Mesothelial cell of epicardium (in vitro differentiated cells): ENCODE results near the gene CD200R1L. TPM values are rescaled to one million over a fixed set of nuclear protein-coding genes. Genes with fewer than 3 reads are reported as not detected.

Source experiments
- DNase-seq, 2 experiments: peaks; one replicate each; pipeline ENCODE4 v3.0.0; 2021; ENCODE audit warnings: low spot score in 2 of 2; ENCODE audit not compliant: unreplicated experiment in 2 of 2
- H3K27ac Mint-ChIP-seq: 2 replicates; pipeline ENCODE4 v1.8.0; 2021; ENCODE audit warnings: mixed read lengths
- H3K27me3 Mint-ChIP-seq: 2 replicates; pipeline ENCODE4 v1.8.0; 2021; ENCODE audit warnings: low read depth, mixed read lengths
- H3K36me3 Mint-ChIP-seq: 2 replicates; pipeline ENCODE4 v1.8.0; 2021; ENCODE audit warnings: mixed read lengths
- H3K4me1 Mint-ChIP-seq: 2 replicates; pipeline ENCODE4 v1.8.0; 2021; ENCODE audit warnings: mixed read lengths
- H3K4me3 Mint-ChIP-seq: 2 replicates; pipeline ENCODE4 v1.8.0; 2021; ENCODE audit warnings: mild to moderate bottlenecking, moderate library complexity, mixed read lengths
- H3K9me3 Mint-ChIP-seq: 2 replicates; pipeline ENCODE4 v1.8.0; 2021; ENCODE audit warnings: mixed read lengths
- total RNA-seq: library from RNA; stranded (reverse); gene quantifications from 3 replicates; pipeline ENCODE4 v1.2.1, GENCODE V29; 2021
- TF ChIP-seq, protein P1 (sequence below): fragments of 200-600 bp; sonication (generic); IDR thresholded peaks from one replicate; pipeline ENCODE4 v1.5.0; 2021; ENCODE audit warnings: antibody characterized with exemption; ENCODE audit not compliant: unreplicated experiment

Gene CD200R1L
- total RNA-seq, 1 donor from 2014 or later, result not detected

DNA sequence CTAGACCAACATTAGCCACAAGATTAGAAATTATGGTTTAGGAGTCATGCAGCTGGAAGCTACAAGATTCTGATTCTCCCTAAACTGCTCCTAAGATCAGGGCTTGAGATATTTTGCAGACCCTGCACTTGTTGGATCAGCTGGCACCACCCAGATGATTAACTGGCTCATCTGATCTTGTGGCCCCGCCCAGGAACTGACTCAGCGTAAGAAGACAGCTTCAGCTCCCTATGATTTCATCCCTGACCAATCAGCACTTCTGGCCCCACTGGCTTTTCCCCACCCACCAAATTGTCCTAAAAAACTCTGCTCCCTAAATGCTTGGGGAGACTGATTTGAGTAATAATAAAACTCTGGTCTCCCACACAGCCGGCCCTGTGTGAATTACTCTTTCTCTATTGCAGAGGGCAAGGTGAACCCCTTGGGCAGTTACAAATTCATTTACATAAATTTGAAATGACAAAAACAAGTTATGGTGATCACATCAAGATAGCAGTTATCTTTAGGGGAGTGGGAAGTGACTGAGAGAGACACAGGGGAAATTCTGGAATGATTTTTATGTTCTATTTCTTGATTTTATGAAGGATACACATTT is 76.5 kb downstream of the CD200R1L start:
- H3K27ac Mint-ChIP-seq, result no peak overlapping the region
- no peaks in the 10 kb centered on the region for H3K27me3 Mint-ChIP-seq
- H3K4me3 Mint-ChIP-seq, result no peak overlapping the region
- peaks cover 17% of the 10 kb centered on the region for H3K4me1 Mint-ChIP-seq
- H3K9me3 Mint-ChIP-seq, result no peaks in the 10 kb centered on the region
- DNase-seq, result no peak
- TF ChIP-seq, protein P1, sequence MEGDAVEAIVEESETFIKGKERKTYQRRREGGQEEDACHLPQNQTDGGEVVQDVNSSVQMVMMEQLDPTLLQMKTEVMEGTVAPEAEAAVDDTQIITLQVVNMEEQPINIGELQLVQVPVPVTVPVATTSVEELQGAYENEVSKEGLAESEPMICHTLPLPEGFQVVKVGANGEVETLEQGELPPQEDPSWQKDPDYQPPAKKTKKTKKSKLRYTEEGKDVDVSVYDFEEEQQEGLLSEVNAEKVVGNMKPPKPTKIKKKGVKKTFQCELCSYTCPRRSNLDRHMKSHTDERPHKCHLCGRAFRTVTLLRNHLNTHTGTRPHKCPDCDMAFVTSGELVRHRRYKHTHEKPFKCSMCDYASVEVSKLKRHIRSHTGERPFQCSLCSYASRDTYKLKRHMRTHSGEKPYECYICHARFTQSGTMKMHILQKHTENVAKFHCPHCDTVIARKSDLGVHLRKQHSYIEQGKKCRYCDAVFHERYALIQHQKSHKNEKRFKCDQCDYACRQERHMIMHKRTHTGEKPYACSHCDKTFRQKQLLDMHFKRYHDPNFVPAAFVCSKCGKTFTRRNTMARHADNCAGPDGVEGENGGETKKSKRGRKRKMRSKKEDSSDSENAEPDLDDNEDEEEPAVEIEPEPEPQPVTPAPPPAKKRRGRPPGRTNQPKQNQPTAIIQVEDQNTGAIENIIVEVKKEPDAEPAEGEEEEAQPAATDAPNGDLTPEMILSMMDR, result no peak
- no peaks in the 10 kb centered on the region for H3K36me3 Mint-ChIP-seq

DNA sequence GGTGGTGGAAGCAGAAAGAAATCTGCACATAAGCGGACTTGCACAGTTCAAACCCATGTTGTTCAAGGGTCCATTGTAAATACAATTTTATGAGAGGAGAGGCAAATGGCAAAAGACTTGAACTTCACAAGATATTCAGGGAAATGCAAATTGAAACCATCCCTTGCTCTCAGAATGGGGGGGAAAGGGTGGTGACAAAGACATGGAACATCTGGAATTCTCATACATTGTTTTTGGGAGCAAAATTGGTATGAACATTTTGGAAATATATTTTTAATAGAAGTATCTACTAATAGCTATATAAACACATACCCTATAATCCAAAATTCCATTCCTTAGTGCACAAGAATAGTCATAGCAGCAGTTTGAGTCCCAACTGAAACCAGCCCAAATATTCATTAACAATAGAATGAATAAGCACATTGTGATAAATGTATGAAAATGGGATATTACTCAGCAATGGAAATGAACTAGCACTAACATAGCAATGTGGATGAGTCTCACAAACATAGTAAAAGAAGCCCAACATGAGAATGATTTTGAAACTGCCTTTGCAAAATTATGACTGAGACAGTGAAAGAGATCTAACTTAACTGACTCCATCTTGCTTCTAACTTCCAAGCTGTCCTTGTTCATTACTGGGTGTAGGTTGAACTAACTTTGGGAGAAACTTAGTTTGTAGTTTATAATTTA is 77.2 kb downstream of the CD200R1L start:
- no peak for DNase-seq
- TF ChIP-seq, protein P1, result no peak

GRCh38 chr3:112767777-112768176 is 78.9 kb downstream of the CD200R1L start:
- TF ChIP-seq, protein P1, result no peak
- Mint-ChIP-seq H3K9me3 (no peaks in the 10 kb centered on the region), H3K4me1 (peaks cover 13% of the 10 kb centered on the region), H3K4me3 (no peak overlapping the region), H3K27me3 (no peaks in the 10 kb centered on the region), H3K27ac (no peak overlapping the region), H3K36me3 (no peaks in the 10 kb centered on the region)
- no peak for DNase-seq

More for the DNA sequence above, 77.2 kb downstream of the CD200R1L start:
- no peak overlapping the region for H3K27ac Mint-ChIP-seq
- H3K9me3 Mint-ChIP-seq, result no peaks in the 10 kb centered on the region
- H3K4me3 Mint-ChIP-seq, result no peak overlapping the region
- H3K27me3 Mint-ChIP-seq, result no peaks in the 10 kb centered on the region
- no peaks in the 10 kb centered on the region for H3K36me3 Mint-ChIP-seq
- H3K4me1 Mint-ChIP-seq, result peaks cover 17% of the 10 kb centered on the region

DNA sequence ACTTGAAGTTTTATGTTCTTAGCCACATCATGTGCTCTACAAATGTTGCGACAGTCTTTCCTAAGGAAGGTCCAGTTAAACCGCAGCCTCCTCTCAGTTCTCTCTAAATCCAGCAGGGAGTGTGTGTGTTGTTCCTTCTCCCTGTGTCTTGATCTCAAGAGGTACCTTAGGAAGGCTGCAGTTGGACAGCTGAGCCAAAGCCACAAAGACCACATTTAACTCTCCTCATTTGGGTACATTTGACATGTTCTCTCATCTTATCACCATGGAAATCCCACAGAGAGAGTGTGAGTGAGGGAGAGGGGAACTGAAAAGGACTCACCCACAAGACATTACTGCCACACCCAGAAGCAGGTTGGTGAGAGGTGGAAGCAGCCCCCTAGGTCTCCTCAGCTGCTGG is 79.5 kb downstream of the CD200R1L start:
- H3K4me1 Mint-ChIP-seq, result peaks cover 7% of the 10 kb centered on the region
- H3K36me3 Mint-ChIP-seq, result no peaks in the 10 kb centered on the region
- no peak overlapping the region for H3K27ac Mint-ChIP-seq
- no peak overlapping the region for H3K4me3 Mint-ChIP-seq
- DNase-seq, result no peak
- no peaks in the 10 kb centered on the region for H3K27me3 Mint-ChIP-seq
- H3K9me3 Mint-ChIP-seq, result no peaks in the 10 kb centered on the region
- TF ChIP-seq, protein P1, result no peak

Other genes with a start within 250 kb of the CD200R1L start
- 126 to 134 TPM (median 133 TPM) in 3 replicates for gene CCDC80, start 205.7 kb downstream of the CD200R1L start, total RNA-seq
- 0.86 to 1.8 TPM (median 1.3 TPM) in 3 replicates for gene CD200R1, start 128.2 kb upstream of the CD200R1L start, total RNA-seq
- gene GTPBP8, start 144.1 kb upstream of the CD200R1L start, total RNA-seq, result 24.8 to 29.6 TPM (median 29.1 TPM) in 3 replicates